ENCODE results near the gene RNU5B-1. TPM values are rescaled to one million over a fixed set of nuclear protein-coding genes. Genes with fewer than 3 reads are reported as not detected.

Gene RNU5B-1
- total RNA-seq, 4 donors from 2014 or later = not detected

DNA sequence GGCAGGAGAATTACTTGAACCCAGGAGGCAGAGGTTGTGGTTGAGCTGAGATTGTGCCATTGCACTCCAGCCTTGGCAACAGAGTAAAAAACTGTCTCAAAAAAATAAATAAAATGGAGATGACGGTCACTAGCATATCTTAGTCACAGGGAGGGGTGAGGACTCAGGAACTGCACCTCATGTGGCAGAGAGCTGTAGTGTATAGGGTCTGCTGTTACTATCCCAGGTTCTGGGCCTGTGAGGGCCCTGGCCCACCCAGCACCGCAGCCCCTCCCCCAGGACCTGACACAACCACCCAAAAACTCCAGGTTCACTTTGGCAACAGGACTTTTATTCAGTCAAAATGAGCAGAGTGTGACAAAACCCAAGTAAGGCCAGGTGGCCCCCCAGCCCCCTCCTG lies 22.3 kb downstream of the RNU5B-1 start:
- WGBS, 2 donors = 73 to 78% methylated on average over 2 of the region's 2 CpGs
- intact Hi-C loops (cut with DNase I) = no loop called here
- TF ChIP-seq CTCF (IDR thresholded peaks at IDR 0.05) (no peak), POLR2A (IDR thresholded peaks at IDR 0.05) (no peak)

GRCh38 chr15:65327651-65328393 lies 23.3 kb downstream of the RNU5B-1 start:
- 58 to 60% methylated on average over 11 to 12 of the region's 12 CpGs for WGBS, 2 donors
- H3K9me3 ChIP-seq = no peaks in the 10 kb centered on the region

More for the DNA sequence above, 22.3 kb downstream of the RNU5B-1 start:
- Histone ChIP-seq H3K4me1 (peaks cover 37 to 59% of the 10 kb centered on the region in 2 donors), H3K4me3 (replicated peaks in 1 of 3) (no peak overlapping the region), H3K27me3 (no peaks in the 10 kb centered on the region), H3K9me3 (no peaks in the 10 kb centered on the region), H3K27ac (peak overlapping the region; percentile 50 to 78 (median 77)), H3K36me3 (no peaks in the 10 kb centered on the region)
- DNase-seq = no peak

DNA sequence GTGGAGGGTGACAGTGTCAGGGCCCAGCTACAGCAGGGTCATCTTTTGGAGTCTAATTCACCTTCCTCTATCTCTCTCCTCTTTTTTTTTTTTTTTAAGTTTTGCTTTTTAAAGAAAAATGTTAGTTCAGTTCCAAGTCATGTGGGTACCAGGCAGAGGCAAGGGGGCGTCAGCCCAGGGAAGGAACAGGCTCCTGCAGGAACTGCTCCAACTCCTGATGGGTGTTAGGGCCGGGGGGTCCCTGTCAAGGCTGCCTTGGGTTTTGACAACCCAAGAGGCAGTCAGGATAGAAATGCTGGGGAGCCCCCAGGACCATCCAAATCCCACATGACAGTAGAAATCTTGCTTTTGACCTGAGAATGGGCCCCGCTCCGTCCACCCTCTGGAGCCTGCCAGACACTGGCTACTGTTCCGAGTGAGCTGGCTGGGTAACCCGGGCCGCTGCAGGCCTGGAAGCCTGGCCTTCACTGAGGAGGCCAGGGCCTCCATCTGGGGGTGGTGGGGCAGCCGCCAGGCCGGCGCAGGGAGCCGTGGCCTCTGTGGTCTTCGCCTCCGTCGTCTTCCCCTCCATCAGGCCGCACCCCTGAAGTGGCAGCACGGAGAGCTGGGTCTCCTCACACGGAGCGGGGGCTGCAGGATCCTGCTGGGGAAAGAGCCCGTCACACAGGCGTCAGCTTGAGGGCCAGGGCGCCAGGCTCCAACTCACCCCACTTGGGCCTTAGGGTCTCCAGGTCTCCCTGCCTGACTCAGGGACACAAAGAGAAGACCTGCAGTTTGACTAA lies 24.2 kb downstream of the RNU5B-1 start:
- H3K27ac ChIP-seq = peak overlapping the region; percentile 50 to 78 (median 77)
- peaks cover 37 to 52% of the 10 kb centered on the region in 2 donors for H3K4me1 ChIP-seq
- H3K4me3 ChIP-seq (replicated peaks in 1 of 3) = no peak overlapping the region
- no peak for TF ChIP-seq POLR2A (IDR thresholded peaks at IDR 0.05)
- no peak for TF ChIP-seq CTCF (IDR thresholded peaks at IDR 0.05)
- DNase-seq = peak; percentile 31 to 40
- H3K36me3 ChIP-seq = no peaks in the 10 kb centered on the region
- intact Hi-C loops (cut with DNase I) = no loop called here
- 38 to 85% methylated on average over 2 to 11 of the region's 21 CpGs for WGBS, 2 donors
- H3K9me3 ChIP-seq = no peaks in the 10 kb centered on the region
- H3K27me3 ChIP-seq = no peaks in the 10 kb centered on the region

More at GRCh38 chr15:65327651-65328393, 23.3 kb downstream of the RNU5B-1 start:
- H3K36me3 ChIP-seq = no peaks in the 10 kb centered on the region
- no peaks in the 10 kb centered on the region for H3K27me3 ChIP-seq
- peak overlapping the region; percentile 50 to 78 (median 77) for H3K27ac ChIP-seq
- DNase-seq = peak; percentile 64 to 68
- no peak for TF ChIP-seq POLR2A (IDR thresholded peaks at IDR 0.05)
- TF ChIP-seq CTCF (IDR thresholded peaks at IDR 0.05) = no peak
- no peak overlapping the region for H3K4me3 ChIP-seq (replicated peaks in 1 of 3)
- peaks cover 37 to 55% of the 10 kb centered on the region in 2 donors for H3K4me1 ChIP-seq
- intact Hi-C loops (cut with DNase I) = no loop called here

DNA sequence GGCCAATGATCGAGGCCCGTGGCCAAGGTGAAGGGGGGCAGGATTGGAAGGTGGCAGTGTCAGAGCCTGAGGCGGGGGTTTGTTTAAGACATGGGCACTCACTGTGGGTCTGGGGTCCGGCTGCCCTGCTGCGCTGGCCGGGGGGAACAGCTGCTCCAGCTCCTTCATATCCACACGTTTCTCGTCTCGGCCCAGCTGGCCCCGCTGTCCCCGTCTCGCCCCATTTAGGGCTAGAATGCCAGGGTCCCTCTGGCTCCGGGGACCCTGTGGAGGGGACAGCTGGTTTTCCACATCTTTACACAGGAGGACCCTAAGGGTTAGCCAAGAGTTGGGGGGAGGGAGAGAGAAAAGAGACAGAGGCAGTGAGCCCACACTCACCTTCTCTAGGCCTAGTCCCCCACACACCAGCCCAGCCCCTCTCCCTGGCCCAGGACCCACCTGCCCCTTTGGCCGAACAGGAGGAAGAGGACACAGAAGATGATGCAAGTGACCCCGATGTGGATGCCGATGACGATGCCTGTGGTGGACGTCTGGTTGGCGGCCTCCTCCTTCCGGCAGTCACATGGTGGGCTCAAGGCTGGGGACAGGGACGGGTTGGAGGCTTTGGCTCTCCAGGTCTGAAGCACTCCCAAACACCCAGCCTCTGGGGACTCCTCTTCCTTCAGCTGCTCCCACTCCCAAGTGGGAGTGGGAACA lies 25.0 kb downstream of the RNU5B-1 start:
- H3K4me3 ChIP-seq (replicated peaks in 1 of 3) = no peak overlapping the region
- intact Hi-C loops (cut with DNase I) = no loop called here
- H3K27ac ChIP-seq = peak overlapping the region in 2 of 3 donors; percentile 50 to 78
- WGBS, 2 donors = 95 to 96% methylated on average over 16 of the region's 21 CpGs
- H3K36me3 ChIP-seq = no peaks in the 10 kb centered on the region
- H3K9me3 ChIP-seq = no peaks in the 10 kb centered on the region
- TF ChIP-seq POLR2A (IDR thresholded peaks at IDR 0.05) = no peak
- no peak for TF ChIP-seq CTCF (IDR thresholded peaks at IDR 0.05)
- H3K4me1 ChIP-seq = peaks cover 37 to 48% of the 10 kb centered on the region in 2 donors
- DNase-seq = no peak
- no peaks in the 10 kb centered on the region for H3K27me3 ChIP-seq

Measured in thyroid gland (tissue), 4 donors.